ENCODE measurements around the gene ITIH3.

GRCh38 chr3:52752045-52752660 is 42.4 kb upstream of the ITIH3 start:
- TF ChIP-seq GATA3 (IDR thresholded peaks at IDR 0.05; ENCODE audit: low read depth, low read length) (no peak), GATA2 (IDR thresholded peaks at IDR 0.05; ENCODE audit: low read depth, low read length) (no peak)

All from SH-SY5Y (cell line).